Hindlimb muscle (tissue), 1 donor: ENCODE data around the gene DSN1. TPM values are rescaled to one million over a fixed set of nuclear protein-coding genes. Genes with fewer than 3 reads are reported as not detected.

Experiments
- DNase-seq: peaks from one replicate; pipeline ENCODE4 v3.0.0-alpha.2; 2013
- polyA plus RNA-seq: library from polyadenylated mRNA; unstranded; fragments of 120-200 nt; gene quantifications from one replicate; pipeline ENCODE4 v1.2.1, GENCODE V29; 2013; ENCODE audit not compliant: insufficient read length

DSN1 gene
- polyA plus RNA-seq, 1 donor, result 7.2 TPM

DNA sequence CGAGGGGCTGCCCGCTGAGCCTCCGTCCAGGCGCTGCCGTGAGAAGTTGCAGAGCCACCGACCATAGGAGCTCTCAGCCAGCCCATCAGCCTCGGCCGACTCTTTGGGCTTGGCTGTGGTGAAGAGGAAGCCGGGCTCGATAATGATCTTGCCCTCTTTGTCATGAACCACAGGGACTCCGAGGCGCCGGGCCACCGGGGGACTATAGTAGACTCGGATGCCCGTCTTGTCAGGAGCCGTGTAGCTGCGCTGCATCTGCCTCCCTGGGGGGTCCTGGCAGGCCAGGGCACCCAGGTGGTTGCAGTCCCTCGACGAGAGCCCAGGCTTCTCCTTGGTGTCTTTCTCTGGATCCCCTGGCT, 20.5 kb upstream of the DSN1 start:
- DNase-seq, result no peak

DNA sequence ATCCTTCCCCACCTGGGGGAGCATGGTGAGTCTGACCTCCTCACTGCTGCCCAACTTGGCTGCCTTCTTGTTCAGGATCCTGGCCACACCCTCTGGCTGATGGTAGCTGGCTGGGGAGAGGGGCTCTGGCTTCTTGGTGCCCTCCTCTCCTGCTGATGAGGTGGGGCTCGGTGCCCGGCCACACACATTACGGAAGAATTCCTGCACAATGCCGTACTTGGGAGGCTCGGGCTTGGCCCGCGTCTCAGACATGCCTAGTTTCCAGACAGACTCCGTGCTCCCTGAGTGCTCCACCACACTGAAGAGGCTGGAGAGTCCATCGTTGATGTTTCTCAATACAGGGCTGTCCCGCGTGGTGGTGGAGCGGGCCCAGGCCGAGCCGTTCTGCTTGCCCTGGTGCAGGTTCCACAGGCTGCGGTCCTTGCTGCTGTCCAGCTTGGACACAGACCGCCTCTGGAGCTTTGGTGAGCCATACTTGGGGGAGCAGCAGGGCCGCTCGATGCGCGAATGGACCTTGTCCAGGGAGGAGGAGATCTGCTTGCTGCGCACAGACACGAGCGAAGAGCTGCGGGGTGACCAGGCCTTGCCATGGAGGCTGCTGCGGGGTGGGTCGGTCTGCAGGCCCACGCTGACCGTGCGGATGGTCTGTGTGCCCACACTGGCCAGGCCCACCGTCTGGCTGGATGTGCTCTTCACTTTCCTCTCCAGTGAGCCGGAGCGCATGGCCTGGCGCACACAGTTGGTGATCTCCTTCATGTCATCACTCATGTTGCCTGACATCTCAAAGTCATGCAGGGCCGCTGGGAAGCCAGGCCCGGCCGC, 19.9 kb upstream of the DSN1 start:
- no peak for DNase-seq

DNA sequence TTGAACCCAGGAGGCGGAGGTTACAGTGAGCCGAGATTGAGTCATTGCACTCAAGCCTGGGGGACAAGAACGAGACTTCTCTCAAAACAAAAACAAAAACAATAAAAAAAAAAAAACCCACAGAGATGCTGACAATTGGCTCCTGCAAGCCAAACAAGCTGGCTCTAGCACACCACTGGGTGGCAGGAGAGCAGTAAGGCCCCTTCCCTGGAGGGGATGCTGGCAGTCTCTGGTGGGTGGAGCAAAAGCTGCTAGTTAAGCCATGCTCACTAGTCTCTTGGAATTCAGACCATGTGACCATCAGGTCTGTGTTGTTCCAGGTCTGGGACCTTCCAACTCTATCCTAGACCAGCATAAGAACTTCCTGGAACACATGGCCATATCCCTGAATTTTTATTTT, 18.9 kb upstream of the DSN1 start:
- no peak for DNase-seq

DNA sequence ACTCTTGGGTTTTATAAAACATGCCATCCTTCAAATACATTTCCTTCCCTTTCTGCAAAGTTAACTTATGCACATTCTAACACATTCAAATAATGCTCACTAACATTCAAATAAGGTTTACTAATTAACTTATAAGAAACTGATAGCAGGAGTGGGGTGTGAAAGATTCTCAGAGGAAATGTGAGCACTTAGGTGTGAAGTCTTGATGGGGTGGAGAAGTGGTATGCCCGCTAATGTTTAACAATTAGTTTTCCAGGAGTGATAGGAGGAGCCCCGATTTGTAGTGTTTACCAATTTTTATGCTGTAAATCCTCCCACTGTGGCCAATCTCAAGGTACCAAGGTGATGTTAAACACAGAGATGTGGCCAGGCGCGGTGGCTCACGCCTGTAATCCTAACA, 18.3 kb upstream of the DSN1 start:
- no peak for DNase-seq

DNA sequence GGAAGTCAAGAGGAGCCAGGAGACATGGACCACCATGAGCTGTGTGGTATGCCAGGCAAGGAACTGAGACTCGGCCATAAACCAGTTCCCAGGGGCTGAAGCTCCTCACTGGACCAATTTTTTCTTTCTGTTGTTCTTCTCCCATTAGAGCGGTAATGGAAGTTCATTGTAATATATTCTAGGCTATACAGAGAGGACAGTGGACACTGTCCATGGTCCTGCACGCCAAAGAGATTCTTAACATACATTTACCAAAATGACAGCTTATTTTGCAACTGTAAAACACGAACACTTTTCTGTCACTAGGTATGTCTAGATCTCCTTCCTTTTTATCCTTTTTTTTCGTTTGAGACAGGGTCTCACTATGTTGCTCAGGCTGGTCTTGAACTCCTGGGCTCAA, 13.1 kb upstream of the DSN1 start:
- no peak for DNase-seq

DNA sequence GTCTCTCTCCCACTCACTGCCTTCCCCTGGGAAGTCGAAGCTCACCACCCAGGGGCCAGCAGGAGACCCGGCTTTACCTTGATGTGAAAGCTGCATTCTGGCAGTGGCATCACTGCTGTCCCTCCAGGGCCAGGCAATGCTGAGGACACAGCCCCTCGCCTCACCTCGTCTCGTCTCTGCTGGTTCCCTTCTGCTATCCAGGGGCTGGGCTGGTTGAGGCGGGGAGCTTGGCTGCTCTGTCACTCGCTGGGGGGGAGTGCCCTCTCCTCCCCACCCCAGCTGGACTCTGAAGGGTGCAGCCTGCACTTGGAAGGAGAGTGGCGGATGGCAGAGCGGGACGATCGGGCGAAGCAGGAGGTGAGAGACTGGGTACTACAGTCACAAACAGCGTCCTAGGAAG, 12.7 kb upstream of the DSN1 start:
- no peak for DNase-seq

DNA sequence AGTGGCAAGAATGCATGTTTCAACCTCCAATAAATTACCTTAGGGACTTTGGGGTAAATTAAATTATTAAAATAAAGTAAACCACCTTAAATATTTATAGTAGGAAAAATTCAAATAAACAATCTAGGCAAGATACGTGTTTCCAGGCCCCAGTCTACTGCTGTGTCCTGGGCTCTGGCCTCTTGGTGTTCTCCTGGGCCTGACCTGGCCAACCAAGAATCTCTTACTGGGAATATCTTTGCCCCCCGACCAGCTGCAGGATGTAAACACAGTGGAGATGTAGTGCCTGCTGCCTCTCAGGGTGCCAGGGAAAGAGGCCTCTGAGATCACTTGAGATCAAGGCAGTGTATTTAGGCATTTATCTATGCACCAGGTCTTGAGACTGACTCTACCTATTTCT, 11.7 kb upstream of the DSN1 start:
- no peak for DNase-seq

DNA sequence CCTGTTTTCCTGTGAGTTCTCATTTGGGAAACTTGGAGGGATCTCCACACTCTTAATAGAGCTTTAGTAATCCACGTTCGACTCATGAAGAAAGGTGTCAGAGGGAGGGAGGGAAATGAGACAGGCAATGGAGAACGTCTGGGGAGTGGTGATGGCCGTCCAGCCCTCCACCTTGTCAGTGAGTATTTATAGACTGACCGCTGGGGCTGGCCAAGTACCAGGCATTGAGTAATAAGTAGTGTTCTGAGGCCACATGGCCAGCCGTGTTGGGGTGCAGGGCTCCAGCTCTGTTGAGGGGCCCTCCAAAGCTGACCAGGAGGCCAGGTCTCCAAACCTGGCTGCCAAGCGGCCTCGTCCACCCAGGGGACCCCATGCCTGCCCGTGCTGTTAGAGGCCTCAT, 11.3 kb upstream of the DSN1 start:
- DNase-seq, result no peak

DNA sequence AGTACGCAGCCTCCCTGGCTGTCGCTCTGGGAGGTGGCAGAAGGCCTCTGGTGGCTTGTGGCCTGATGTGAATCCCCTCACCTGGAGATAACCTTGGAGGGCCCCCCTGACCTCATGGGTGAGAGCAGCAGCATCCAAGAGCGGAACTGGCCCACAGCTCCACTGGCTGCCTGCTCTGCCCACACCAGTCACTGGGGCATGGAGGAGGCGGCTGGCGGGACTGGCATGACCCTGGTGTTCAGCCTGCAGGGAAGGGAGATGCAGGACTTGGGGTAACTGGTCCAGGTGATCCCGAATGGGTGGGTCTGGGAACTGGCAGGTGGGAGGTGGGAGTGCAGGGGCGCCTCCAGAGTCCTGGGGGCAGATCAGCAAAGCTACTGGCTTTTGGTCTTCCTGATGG, 10.6 kb upstream of the DSN1 start:
- DNase-seq, result no peak

DNA sequence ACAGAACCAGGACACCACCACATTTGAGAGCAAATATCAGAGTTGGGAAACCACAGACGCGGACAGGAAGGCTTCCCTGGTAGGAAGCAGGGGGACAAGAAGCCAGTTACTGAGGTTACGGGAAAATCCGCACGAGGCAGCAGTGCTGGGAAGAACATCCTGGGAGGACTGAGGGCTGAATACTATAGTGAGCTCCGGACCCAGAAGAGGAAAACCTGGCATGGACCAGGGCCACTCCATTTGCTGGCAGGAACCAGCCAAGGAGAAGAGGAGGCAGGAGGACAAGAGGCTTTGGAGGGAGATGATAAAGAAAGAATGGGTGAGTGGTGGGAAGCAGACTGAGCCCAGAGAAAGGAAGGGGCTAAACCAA, 6.1 kb upstream of the DSN1 start:
- no peak for DNase-seq

DNA sequence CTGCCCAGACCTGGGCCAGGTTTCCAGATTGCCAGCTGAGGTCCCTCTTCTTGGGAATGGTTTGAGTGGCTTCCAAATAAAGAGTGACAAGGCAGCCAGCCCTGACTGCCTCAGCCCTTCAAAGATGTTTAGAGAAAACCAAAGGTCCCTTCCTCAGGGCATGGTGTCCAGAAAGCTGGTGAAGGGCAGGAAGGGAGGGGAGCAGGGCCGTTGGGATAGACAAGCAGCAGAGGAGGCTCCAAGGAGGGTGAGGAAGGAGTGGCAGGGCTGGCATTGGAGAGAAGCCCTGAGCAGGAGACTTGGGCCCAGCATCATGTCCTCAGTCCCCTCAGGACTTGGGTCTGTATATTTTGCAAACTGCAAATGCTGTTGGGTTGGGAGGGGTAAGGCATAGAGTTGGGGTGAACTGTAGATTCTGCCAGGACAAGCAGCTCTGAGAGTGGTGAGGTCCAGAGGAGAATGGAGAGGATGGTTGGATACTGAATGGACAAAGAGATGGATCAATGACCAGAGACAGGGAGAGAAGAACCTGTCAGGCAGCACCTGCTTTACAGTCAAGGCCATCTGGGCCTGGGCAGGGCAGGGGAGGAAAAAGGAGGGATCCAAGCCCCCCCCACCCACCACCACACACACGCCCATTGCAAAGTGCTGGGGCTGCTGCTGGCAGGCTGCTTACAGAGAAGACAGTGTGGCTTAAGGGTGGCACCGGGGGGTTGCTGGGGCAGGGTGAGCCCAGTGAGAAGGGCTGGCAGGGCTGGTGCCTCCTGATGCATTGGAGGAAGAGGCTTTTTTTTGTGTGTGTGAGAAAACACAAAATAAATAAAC, 5.5 kb upstream of the DSN1 start:
- no peak for DNase-seq

DNA sequence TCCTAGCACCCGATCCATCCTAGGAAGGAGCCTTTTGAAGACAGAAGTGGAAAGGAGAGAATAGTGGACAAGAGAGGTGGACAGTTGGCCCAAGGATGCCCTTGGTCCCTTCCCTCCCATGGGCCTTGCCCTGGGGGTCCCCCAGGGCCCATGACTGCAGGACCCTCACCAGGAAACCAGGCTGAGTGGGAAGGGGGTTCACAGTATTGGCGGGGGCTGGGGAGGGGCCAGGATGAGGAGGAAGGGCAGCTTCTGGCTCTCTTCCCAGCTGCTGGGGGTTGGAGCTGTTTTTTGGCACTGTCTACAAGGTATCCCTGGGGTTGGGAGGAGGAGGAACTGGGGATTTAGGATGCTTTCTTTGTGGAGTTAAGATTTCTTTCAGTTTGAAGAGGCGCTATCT, 4.0 kb upstream of the DSN1 start:
- no peak for DNase-seq

DNA sequence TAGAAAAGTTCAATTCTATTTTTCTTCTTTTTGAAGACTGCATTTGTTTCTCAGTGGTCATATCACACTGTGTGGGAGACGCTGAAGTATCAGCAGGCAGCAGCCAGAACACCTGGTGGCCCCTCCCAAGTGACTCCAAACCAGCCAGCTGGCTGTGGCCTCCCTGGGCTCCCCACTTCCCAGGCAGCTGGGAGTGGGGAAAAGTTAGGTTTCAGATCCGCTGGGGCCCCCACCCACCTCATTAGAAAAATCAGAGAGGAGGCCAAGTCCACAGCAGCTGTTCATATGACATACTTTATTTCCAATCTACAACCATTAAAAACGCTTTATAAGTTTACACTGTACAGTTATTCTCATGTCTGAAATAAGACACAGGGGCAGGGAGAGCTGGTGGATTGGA, 3.6 kb upstream of the DSN1 start:
- DNase-seq, result peak; percentile 56

DNA sequence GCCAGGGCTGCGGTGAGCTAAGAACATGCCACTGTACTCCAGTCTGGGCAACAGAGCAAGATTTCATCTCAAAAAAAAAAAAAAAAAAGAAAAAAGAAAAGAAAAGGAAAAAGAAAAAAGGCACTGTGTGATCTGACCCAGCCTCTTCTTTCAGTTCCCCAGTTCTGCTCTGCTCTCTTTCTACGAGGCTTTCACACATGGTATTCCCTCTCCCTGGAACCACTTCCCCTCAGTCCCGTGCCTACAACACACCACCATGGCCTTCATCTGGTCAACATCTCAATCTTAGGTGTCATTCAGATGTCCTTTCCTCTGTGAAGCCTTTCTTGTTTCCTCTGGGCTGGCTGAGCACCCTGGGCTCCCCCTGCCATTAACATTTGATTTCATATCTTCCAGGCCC, 2.3 kb upstream of the DSN1 start:
- DNase-seq, result no peak

DNA sequence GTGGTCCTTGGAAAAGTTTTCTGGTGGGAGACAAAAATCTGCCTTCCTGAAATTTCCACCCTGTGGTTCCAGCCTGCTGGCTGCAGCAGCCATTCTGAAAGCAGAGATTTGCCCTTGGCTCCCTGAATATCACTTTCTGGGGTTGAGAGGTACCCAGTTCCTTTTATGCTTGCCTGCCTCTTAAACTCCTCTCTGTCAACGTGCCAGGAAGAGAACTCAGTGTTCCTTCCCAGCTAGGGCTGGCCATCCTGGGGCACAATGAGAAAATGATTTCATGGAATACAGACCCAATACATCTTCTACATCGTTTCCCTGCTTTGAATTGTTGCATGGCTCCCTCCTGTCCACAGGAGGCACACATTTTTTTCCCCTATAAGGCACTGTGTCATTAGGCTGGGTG, 1.6 kb upstream of the DSN1 start:
- DNase-seq, result no peak

DNA sequence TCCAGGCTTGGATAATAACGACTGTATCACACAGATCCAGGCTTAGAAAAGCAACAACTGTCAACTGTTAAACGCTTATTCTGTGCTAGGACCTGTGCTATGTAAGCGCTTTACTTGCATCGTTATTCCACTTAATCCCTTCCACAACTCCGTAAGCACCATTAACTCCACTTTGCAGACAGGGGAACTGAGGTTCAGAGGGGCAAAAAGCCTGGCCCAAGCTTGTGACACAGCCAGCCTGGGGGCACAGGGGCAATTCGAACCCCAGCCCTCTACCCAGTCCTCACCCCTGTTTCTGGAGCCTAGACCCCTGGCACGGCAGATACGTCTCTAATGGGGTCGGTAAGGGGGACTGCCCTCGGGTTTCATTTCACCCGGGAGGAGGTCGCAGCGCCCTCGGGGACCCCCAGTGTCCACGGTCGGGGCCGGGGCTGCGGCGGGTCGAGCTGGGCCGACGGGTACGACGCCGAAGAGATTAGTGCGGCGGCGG, 411 bp downstream of the DSN1 start:
- DNase-seq, result no peak

DNA sequence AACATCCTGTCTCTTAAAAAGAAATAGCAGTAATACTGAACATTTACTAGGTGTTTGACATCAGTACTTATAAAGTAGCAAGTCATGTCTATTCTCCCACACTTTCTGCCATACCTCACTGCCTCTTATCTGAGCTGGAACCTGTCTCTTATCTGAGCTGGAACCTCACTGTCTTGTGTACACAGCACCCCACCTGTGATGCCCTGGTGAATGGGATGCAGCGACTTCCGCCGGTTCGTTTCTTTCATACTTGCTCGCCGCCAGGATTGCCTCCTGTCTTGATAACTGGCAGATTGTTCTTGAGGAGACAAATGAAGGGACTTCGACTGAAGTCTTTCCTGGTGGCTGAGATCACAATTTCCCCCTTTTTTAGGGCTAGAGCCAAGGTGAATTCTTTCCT, 2.9 kb downstream of the DSN1 start:
- no peak for DNase-seq

DNA sequence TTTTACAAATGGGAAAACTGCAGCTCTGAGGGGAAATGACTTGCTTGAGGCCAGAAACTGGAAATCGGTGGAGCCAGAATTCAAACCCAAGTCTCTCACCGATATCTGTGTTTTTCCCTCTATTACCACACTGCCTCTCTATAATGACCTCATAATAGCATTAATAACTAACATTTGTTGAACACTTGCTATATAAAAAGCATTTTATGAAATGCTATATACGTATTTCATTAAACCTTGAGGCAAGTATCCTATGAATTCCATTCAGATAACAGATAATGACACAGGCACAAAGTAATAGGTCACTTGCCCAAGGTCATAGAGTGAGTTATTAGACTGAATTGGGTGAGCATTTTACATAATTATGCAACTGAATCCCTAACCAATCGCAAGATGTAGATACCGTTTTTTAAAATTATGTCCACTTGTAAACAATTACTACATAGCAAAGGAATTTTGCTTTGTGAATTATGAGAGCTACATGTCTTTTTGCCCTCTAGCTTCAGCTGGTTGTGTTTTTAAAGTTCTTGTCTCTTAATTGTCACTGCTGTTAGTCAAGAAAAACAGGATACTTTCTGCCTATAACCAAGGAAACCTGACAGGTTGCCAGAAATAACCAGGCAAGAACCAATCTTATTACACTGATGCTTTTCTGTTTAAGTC, 4.7 kb downstream of the DSN1 start:
- no peak for DNase-seq

DNA sequence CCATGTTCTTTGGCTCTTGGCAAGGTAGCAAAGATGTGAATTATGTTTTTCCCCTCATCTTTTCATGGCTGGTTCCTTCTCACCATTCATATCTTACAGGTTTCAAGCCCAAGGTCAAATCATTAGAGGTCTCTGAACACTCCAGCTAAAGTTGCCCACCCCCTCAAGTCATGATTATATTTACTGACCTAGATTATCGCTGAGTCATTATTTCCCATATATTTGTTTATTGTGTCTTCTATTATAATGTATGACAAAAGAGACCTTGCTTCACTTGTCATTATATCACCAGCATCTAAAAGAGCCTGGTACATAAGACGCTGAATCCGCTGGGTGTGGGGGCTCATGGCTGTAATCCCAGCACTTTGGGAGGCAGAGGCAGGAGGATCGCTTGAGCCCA, 12.4 kb downstream of the DSN1 start:
- no peak for DNase-seq

DNA sequence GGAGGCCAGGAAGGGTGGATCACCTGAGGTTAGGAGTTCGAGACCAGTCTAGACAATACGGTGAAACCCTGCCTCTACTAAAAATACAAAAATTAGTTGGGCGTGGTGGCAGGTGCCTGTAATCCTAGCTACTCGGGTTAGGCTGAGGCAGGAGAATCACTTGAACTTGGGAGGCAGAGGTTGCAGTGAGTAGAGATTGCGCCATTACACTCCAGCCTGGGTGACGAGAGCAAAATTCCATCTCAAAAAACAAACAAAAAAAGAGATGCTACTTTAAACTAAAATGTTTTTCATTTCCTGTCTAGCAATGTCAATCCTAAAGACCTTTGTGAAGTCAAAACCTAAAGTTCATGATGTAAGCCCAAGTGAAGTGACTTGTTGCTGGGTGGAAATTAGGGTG, 12.9 kb downstream of the DSN1 start:
- DNase-seq, result no peak

DNA sequence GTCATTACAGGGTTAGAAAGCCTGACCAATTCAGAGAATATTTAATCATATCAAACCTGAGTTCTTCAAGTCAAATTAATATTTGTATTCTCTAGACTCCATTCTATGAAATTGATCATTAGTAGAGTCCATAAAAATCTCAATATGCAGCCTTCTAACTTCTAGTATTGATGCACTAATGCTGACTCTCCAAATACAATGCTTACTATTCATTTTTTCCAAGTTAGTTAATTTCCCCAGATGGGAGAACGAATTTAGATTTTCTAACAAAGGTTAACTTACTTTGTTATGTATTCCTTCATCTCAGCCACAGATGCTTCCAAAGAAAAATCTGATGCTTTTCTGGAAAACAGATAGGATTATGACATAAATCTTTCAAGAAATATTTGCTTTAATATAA, 15.3 kb downstream of the DSN1 start:
- DNase-seq, result no peak

DNA sequence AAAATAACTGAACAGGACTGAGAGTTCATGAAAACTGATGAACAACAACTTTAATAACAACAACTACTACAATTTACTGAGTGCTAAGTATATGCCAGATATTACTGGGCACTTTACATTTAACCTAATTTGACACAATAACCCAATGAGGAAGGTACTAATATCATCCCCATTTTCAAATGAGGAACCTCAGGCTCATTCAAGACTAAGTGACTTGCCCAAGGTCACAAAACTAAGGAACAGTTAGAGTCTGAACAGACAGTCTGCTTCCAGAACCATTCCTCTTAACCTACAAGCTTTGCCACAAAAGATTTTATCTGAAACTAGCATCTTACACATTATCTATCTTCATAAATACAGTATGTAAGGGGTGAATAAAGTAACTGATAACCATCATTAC, 17.1 kb downstream of the DSN1 start:
- no peak for DNase-seq

DNA sequence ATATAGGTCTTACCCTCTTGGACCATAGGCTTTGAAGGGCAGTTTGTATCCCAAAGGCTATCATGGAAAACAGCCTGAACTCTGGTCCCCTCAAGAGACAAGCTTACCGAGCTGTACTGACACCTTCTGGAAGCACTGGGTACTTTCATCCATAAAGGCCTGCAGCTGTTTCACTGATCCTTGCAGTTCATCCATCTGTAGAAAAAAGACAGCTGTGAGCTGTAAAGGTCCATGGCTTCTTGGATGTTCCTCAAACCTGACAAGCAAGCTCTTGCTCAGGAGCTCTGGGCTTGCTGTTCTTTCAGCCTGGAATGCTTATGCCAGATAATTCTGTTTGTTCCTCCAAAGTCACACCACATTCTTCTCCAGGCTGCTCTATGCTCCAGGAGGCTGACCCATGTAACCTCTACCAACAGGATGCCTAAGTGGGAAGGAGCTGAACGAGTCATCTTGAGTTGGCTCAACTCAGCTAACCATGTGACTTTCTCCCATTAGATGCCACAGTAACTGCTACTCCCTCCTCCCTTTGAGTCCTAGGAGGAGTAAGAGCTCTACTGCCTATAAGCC, 18.8 kb downstream of the DSN1 start:
- no peak for DNase-seq
